HEK293 (cell line): ENCODE results near the gene IGFN1.

Experiments
- CTCF ChIA-PET: fragments of 350-600 bp; formaldehyde crosslinking; extraction: SDS; loops from one replicate; lab custom pipeline; 2021; ENCODE audit warnings: antibody characterized with exemption; lab: Yijun Ruan, JAX
- POLR2A ChIA-PET: fragments of 300-600 bp; formaldehyde crosslinking; extraction: SDS; loops from one replicate; lab custom pipeline; 2020; ENCODE audit warnings: antibody characterized with exemption, inconsistent platforms; lab: Yijun Ruan, JAX
- H3K27ac ChIP-seq: fragments of 200-500 bp; sonication (Bioruptor generic); 2 replicates; pipeline ENCODE4 v1.5.1; 2014; ENCODE audit warnings: low read depth, low read length, control low read depth, inconsistent platforms; ENCODE audit errors: extremely low read depth
- H3K36me3 ChIP-seq, 2 experiments: fragments of 200-500 bp in 1 of 2; sonication (Bioruptor generic) in 1 of 2; 1 replicate in 1 of 2; 2 replicates in 1 of 2; pipeline ENCODE4 v1.5.1; 2014 to 2017; ENCODE audit warnings: inconsistent platforms in 2 of 2, low read length in 2 of 2; ENCODE audit not compliant: control insufficient read depth in 2 of 2, insufficient read depth in 1 of 2
- H3K4me1 ChIP-seq: fragments of 200-500 bp; sonication (Bioruptor generic); 2 replicates; pipeline ENCODE4 v1.5.1; 2014; ENCODE audit warnings: mild to moderate bottlenecking, low read length, inconsistent platforms; ENCODE audit not compliant: control insufficient read depth, insufficient read depth
- H3K4me3 ChIP-seq: 2 replicates; pipeline ENCODE4 v1.5.1; 2011; ENCODE audit warnings: low read depth, mild to moderate bottlenecking, control low read depth, low read length, moderate library complexity
- H3K9me3 ChIP-seq: fragments of 200-500 bp; sonication (Bioruptor generic); 2 replicates; pipeline ENCODE4 v1.5.1; 2014; ENCODE audit warnings: low read depth, low read length, inconsistent platforms; ENCODE audit not compliant: control insufficient read depth, insufficient read depth
- BCL11A ChIP-seq: fragments of 450-650 bp; formaldehyde crosslinking; IDR thresholded peaks from 2 replicates; pipeline ENCODE4 v1.5.1; 2016; ENCODE audit warnings: low read depth, missing biosample characterization, missing genetic modification characterization
- GLI2 ChIP-seq: fragments of 450-650 bp; formaldehyde crosslinking; IDR thresholded peaks from 2 replicates; pipeline ENCODE4; 2017; ENCODE audit warnings: missing biosample characterization, missing genetic modification characterization, low read depth, borderline replicate concordance
- PRDM2 ChIP-seq: fragments of 450-650 bp; formaldehyde crosslinking; IDR thresholded peaks from 2 replicates; pipeline ENCODE4 v1.5.1; 2016; ENCODE audit warnings: missing biosample characterization, missing genetic modification characterization, borderline replicate concordance
- SALL2 ChIP-seq: fragments of 450-650 bp; formaldehyde crosslinking; IDR thresholded peaks from 2 replicates; pipeline ENCODE4 v1.5.0; 2017; ENCODE audit warnings: missing biosample characterization, mild to moderate bottlenecking, missing genetic modification characterization, borderline replicate concordance
- SCRT1 ChIP-seq: fragments of 450-650 bp; formaldehyde crosslinking; IDR thresholded peaks from 2 replicates; pipeline ENCODE4 v1.5.1; 2016; ENCODE audit warnings: missing biosample characterization, missing genetic modification characterization, borderline replicate concordance
- SCRT2 ChIP-seq: fragments of 450-650 bp; formaldehyde crosslinking; IDR thresholded peaks from 2 replicates; pipeline ENCODE4 v1.5.1; 2016; ENCODE audit warnings: missing biosample characterization, missing genetic modification characterization
- TRIM28 ChIP-seq: IDR thresholded peaks from 2 replicates; pipeline ENCODE4 v1.6.1; 2011; ENCODE audit warnings: low read length, control low read depth, borderline replicate concordance
- YY1 ChIP-seq: fragments of 450-650 bp; formaldehyde crosslinking; IDR thresholded peaks from 2 replicates; pipeline ENCODE4 v1.5.1; 2018; ENCODE audit warnings: missing biosample characterization, missing genetic modification characterization
- ZBTB20 ChIP-seq: fragments of 450-650 bp; formaldehyde crosslinking; IDR thresholded peaks from 2 replicates; pipeline ENCODE4 v1.5.1; 2016; ENCODE audit warnings: missing biosample characterization, missing genetic modification characterization
- ZBTB7A ChIP-seq: fragments of 450-650 bp; formaldehyde crosslinking; IDR thresholded peaks from 2 replicates; pipeline ENCODE4 v1.5.1; 2016; ENCODE audit warnings: low read depth, missing biosample characterization, missing genetic modification characterization
- ZNF16 ChIP-seq: fragments of 450-650 bp; formaldehyde crosslinking; IDR thresholded peaks from 2 replicates; pipeline ENCODE4 v1.5.1; 2016; ENCODE audit warnings: low read depth, missing biosample characterization, missing genetic modification characterization
- ZNF26 ChIP-seq: fragments of 450-650 bp; formaldehyde crosslinking; IDR thresholded peaks from 2 replicates; pipeline ENCODE4 v1.5.1; 2016; ENCODE audit warnings: missing biosample characterization, missing genetic modification characterization
- ZNF280C ChIP-seq: fragments of 450-650 bp; formaldehyde crosslinking; IDR thresholded peaks from 2 replicates; pipeline ENCODE4 v1.5.1; 2016; ENCODE audit warnings: missing biosample characterization, missing genetic modification characterization
- ZNF335 ChIP-seq: fragments of 450-650 bp; formaldehyde crosslinking; conservative IDR thresholded peaks from 2 replicates; pipeline ENCODE4 v1.5.1; 2016; ENCODE audit warnings: missing biosample characterization, missing genetic modification characterization
- ZNF394 ChIP-seq: fragments of 450-650 bp; formaldehyde crosslinking; IDR thresholded peaks from 2 replicates; pipeline ENCODE4 v1.5.1; 2016; ENCODE audit warnings: missing biosample characterization, missing genetic modification characterization, mild to moderate bottlenecking, moderate library complexity, borderline replicate concordance
- ZNF548 ChIP-seq: fragments of 450-650 bp; formaldehyde crosslinking; IDR thresholded peaks from 2 replicates; pipeline ENCODE4 v1.5.1; 2016; ENCODE audit warnings: missing biosample characterization, missing genetic modification characterization
- ZNF626 ChIP-seq: fragments of 450-650 bp; sonication (Bioruptor Pico); formaldehyde crosslinking; IDR thresholded peaks from 2 replicates; pipeline ENCODE4 v1.5.1; 2018; ENCODE audit warnings: missing biosample characterization, missing genetic modification characterization, inconsistent platforms
- ZNF639 ChIP-seq: fragments of 450-650 bp; formaldehyde crosslinking; IDR thresholded peaks from 2 replicates; pipeline ENCODE4 v1.5.1; 2016; ENCODE audit warnings: missing biosample characterization, missing genetic modification characterization
- ZNF830 ChIP-seq: fragments of 450-650 bp; IDR thresholded peaks from 2 replicates; pipeline ENCODE4 v1.5.0; 2018; ENCODE audit warnings: missing biosample characterization, missing genetic modification characterization, low read depth, mild to moderate bottlenecking, moderate library complexity
- ZNF837 ChIP-seq: fragments of 450-650 bp; formaldehyde crosslinking; IDR thresholded peaks from 2 replicates; pipeline ENCODE4 v1.5.1; 2016; ENCODE audit warnings: missing biosample characterization, missing genetic modification characterization
- TF ChIP-seq, protein P1 (sequence below): fragments of 450-650 bp; formaldehyde crosslinking; IDR thresholded peaks from 2 replicates; pipeline ENCODE4 v1.5.1; 2017; ENCODE audit warnings: missing biosample characterization, missing genetic modification characterization

Gene IGFN1

DNA sequence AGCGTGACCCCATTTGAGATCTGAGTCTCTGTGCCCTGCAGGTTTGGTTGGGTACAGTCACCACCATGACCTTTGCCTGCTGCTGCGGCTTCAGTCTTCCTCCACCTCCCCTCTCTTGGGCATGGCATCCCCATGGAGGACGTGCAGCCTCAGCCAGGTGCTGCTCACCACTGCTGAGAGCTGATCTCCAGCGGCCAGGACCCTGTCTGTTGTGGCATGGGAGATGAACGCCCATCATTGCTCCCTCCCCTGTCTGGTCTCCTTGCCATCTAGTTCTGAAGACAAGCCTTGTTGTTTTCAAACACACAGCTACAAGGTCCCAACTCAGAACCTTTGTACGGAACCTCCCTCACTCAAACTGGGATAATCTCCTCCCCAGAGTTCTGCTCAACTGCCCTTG is 73.4 kb downstream of the IGFN1 start (continued):
- TF ChIP-seq PRDM2 (tag by site-specific recombination) = no peak
- TF ChIP-seq ZNF394 (tag by site-specific recombination) = no peak
- no peak for TF ChIP-seq GLI2 (tag by site-specific recombination)
- TF ChIP-seq ZNF830 (tag by site-specific recombination) = no peak
- TF ChIP-seq SALL2 (tag by site-specific recombination) = no peak
- TF ChIP-seq ZNF626 (tag by site-specific recombination) = no peak
- no peak for TF ChIP-seq ZBTB20 (tag by site-specific recombination)
- TF ChIP-seq TRIM28 = no peak

DNA sequence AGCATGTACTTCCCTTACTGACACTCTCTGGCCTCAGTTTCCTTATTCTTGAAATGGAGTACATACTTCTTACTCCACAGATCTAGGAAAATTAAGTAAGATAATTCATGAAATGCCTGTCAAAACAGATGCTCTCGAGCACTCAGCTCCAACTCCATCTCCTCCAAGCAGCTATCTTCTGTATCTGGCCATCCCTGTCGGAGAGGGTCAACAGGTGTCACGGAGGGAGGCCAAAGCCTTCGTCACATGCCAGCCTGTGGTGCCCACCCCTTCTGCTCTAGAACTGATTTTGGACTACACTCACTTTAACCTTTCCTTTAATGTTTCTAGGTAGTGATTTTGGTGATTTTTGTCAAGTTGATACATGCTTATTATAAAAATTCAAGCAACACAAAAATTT is 73.9 kb downstream of the IGFN1 start:
- no peaks in the 10 kb centered on the region for H3K4me1 ChIP-seq
- 0 out of 2 replicates have a peak, but pooled peaks have one; percentile 29 for TF ChIP-seq SCRT1 (tag by site-specific recombination)
- TF ChIP-seq ZNF26 (tag by site-specific recombination) = no peak
- TF ChIP-seq ZNF837 = no peak
- TF ChIP-seq ZNF16 (tag by site-specific recombination) = no peak
- TF ChIP-seq SCRT2 = peak; percentile 69
- no peak for TF ChIP-seq ZNF280C (tag by site-specific recombination)
- no peaks in the 10 kb centered on the region for H3K36me3 ChIP-seq
- H3K4me3 ChIP-seq = no peak overlapping the region
- no peaks in the 10 kb centered on the region for H3K9me3 ChIP-seq
- no peak overlapping the region for H3K27ac ChIP-seq
- ChIA-PET CTCF (interaction anchor here (0.7 kb wide), 1 partner anchor 84 kb away, joined by 6 read pairs; no protein-coding TSS in a partner anchor), POLR2A (no interaction called here)

DNA sequence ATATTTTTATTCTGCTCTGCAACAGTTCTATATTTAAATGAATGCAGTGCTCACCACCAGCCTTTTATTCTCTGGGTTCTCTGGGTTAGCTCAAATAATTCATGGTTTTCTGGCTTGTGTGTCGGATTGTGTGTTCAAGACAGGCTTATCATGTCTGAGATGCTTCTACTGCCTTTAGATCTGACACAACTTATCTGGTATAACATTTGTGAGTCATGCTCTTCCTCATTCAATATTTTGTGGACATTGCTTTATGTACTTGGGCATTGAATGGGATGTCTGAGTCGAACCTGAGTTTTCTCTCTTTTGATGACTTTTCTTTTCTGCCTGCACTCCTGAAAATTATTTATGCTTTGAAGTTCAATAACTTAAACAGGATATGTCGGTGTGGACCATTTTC is 75.1 kb downstream of the IGFN1 start:
- CTCF ChIA-PET = interaction anchor here (1.0 to 2.6 kb wide), 3 partner anchors 11 to 96 kb away, joined by 4 to 11 read pairs (median 4); no protein-coding TSS in a partner anchor
- Histone ChIP-seq H3K27ac (no peak overlapping the region), H3K36me3 (no peaks in the 10 kb centered on the region), H3K4me3 (no peak overlapping the region), H3K9me3 (no peaks in the 10 kb centered on the region), H3K4me1 (no peaks in the 10 kb centered on the region)
- POLR2A ChIA-PET = no interaction called here
- TF ChIP-seq ZNF335 (tag by site-specific recombination) (no peak), YY1 (tag by site-specific recombination) (no peak), ZNF548 (tag by site-specific recombination) (no peak), BCL11A (no peak), ZNF639 (no peak), ZBTB7A (tag by site-specific recombination) (no peak)
- TF ChIP-seq, protein P1, sequence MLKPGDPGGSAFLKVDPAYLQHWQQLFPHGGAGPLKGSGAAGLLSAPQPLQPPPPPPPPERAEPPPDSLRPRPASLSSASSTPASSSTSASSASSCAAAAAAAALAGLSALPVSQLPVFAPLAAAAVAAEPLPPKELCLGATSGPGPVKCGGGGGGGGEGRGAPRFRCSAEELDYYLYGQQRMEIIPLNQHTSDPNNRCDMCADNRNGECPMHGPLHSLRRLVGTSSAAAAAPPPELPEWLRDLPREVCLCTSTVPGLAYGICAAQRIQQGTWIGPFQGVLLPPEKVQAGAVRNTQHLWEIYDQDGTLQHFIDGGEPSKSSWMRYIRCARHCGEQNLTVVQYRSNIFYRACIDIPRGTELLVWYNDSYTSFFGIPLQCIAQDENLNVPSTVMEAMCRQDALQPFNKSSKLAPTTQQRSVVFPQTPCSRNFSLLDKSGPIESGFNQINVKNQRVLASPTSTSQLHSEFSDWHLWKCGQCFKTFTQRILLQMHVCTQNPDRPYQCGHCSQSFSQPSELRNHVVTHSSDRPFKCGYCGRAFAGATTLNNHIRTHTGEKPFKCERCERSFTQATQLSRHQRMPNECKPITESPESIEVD = no peak
